VCaP (cell line): Measurements from ENCODE around the gene PAPPA2.

Experiments
- H3K27ac ChIP-seq: fragments of 450-650 bp; 2 replicates; pipeline ENCODE4 v1.5.1; 2017
- CTCF ChIP-seq: fragments of 450-650 bp; conservative IDR thresholded peaks from 2 replicates; pipeline ENCODE4 v1.5.1; 2017; ENCODE audit warnings: mild to moderate bottlenecking, moderate library complexity

PAPPA2 gene

DNA sequence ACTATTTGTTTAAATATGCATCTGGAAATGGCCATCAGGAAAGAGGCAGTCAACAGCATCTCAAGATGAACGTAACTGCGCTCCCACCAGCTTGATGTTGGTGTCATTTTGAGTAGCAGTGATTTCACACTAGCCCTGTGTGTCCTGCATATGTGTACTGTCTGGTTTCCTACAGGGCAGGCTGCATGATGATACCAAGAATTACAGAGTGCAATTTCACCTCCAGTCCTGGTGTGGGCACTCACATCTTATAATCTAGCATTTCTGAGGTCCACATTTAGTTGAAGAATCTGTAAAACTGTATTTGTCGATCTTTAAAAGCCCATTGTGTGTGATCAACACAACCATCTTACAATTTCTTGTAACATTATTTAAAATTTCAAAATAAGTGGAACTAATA, 336.4 kb downstream of the PAPPA2 start:
- no peak for TF ChIP-seq CTCF
- H3K27ac ChIP-seq, result no peak overlapping the region

DNA sequence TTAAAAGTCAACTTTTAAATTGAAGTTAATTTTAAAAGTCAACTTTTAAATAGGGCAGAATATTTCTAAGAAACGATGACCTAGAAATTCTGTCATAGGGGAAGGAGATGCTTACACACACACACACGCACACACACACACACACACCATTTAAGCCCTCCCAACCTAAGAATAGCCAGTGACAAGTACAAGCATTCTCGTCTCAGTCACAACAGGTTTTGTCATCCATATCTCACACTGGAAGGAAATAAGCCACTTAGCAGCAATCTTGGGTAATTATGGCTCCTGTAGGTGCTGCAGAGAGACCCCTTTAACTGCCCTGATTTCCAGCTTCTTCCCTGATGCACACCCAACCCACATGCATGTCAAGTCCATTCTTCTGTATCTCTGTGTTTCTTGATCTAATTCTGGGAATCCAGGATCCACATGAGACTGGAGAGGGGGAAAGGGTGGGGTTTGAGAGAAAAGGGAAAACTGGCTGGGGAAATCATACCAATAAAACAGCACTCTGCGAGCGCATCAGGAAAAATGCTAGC, 338.1 kb downstream of the PAPPA2 start:
- no peak for TF ChIP-seq CTCF
- H3K27ac ChIP-seq, result no peak overlapping the region

DNA sequence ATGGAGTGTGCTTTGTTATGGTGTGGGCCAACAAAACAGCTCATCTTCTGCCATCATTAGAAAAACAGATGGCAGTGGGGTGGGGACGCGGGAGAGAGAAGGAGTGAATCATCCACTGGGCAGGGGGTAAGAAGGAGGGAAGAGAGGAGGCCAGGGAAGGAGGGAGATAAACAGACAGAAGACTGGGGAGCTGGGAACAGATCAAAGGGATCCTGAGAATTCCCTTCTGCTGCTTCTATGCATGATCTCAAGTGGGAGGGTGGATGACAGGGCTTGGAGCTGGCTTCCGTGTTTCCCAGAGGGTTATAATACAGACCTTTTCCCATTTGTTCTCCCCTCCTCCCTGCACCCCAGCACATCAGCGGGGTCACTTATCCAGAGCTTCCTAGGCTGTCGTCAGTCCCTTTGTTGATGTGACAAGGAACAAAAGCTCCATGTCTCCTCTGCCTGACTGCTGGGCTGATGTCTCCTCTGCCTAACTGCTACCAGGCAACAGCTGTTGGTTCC, 338.6 kb downstream of the PAPPA2 start:
- TF ChIP-seq CTCF, result no peak
- H3K27ac ChIP-seq, result no peak overlapping the region

- no peak overlapping the region for H3K27ac ChIP-seq
- no peak for TF ChIP-seq CTCF
These were observed 339.3 kb downstream of the PAPPA2 start for GRCh38 chr1:176802316-176802715.

- H3K27ac ChIP-seq, result no peak overlapping the region
- TF ChIP-seq CTCF, result no peak
These were observed 340.1 kb downstream of the PAPPA2 start for GRCh38 chr1:176803042-176803441.

DNA sequence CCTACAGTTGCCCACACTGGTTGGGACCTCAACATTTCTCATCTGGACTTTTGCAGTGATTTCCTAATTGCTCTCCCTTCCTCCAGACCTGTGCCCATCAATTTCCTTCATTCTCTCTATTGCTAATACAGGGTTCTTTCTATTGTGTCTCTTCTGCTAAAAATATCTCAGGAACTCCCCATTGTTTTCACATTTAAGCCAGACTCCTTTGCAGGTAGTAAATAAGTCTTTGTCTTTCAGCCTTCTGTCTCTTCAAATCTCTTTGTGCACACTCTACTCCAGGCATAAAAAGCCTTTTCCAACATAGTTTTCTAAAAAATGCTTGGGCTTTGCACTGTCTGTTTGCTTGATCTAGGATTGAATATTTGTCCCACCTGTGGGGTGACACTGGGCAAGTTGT, 340.6 kb downstream of the PAPPA2 start:
- H3K27ac ChIP-seq, result no peak overlapping the region
- no peak for TF ChIP-seq CTCF

DNA sequence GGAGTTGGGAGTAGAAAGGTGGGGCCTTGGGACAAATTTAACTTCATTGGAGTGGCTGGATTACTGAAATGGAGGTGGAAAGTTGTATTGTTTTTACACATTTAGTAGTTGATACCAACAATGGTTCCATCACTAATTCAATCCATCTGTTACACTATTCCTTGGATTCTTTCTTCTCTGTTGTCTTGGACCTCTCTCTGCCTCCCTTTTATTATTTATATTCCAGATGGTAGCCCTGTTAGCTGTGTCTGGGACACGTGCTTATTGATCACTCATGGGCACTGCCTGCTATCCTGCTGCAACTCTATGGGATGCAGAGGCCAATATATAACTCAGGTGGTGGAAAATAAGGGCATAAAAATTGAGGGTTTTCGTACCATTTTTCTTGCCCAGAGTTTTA, 346.3 kb downstream of the PAPPA2 start:
- no peak for TF ChIP-seq CTCF
- no peak overlapping the region for H3K27ac ChIP-seq
